Breast epithelium (tissue), 3 donors: Measurements from ENCODE around the gene IP6K3.

Source experiments
- CTCF ChIP-seq, 3 donors: fragments of 450-650 bp; IDR thresholded peaks; one replicate each; pipeline ENCODE4 v1.5.1; 2016 to 2017; ENCODE audit warnings: antibody characterized with exemption in 3 of 3, mild to moderate bottlenecking in 3 of 3, moderate library complexity in 3 of 3
- POLR2A ChIP-seq: fragments of 450-650 bp; IDR thresholded peaks from one replicate; pipeline ENCODE4 v1.6.1; 2016; ENCODE audit warnings: antibody characterized with exemption, mild to moderate bottlenecking, moderate library complexity
- POLR2AphosphoS5 ChIP-seq, 3 donors: sonication (generic); formaldehyde crosslinking; IDR thresholded peaks; one replicate each; pipeline ENCODE4 v1.6.1; 2017; ENCODE audit warnings: antibody characterized with exemption in 3 of 3

DNA sequence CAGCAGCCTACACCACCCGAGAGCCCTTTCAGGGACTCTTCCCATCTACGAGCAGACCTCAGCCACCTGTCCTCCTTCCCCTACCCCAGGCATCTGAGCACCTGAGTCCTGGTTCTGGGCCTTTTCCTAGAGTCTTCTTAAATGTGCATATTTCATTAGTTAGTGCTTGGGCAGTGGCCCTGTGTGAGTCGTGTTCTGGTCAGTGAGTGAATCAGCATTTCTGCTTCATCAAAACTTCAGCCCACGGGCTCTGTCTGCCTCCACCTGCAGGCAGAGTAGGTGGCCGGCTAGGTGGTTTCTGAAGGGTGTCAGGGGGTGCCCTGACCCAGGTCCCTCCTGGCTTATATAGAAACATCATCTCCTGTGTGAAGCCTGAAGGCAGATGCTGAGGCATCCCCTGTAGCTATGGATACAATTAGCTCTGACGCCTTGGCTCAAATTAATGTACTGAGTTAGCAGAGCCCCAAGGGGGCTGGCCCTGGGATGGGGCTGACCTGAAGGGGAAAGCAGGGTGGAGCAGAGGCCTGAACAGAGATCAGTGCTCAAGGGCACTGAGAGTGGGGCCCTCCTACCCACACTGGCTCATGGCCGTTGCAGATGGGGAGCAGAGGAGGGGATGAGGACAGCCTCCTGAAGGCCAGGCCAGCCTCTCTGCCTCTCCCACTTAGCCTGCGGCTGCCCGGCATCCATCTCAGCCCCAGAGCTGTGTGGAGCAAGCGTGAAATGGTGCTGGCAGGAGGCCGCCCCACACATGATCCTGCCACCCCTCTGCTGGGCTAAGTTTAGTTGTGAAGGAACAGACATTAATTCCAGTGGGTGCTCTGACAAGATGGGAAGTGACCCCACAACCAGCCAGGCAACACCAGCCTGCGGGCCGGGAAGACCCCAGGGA lies 13.6 kb downstream of the IP6K3 start:
- no peak for TF ChIP-seq CTCF (IDR thresholded peaks at IDR 0.05)
- no peak for TF ChIP-seq POLR2AphosphoS5 (IDR thresholded peaks at IDR 0.05)
- TF ChIP-seq POLR2A, result no peak
